Sigmoid colon (tissue), 4 donors: ENCODE results near the gene KCNG2.

Experiments
- CTCF ChIP-seq, 4 experiments: fragments of 450-650 bp in 3 of 4; fragments of 200-600 bp in 1 of 4; IDR thresholded peaks; one replicate each; pipeline ENCODE4 v1.5.1; 2016 to 2019; ENCODE audit warnings: antibody characterized with exemption in 4 of 4, mild to moderate bottlenecking in 3 of 4, moderate library complexity in 2 of 4
- EP300 ChIP-seq, 4 donors: sonication (generic); formaldehyde crosslinking; IDR thresholded peaks; one replicate each; pipeline ENCODE4 v1.6.1; 2017; ENCODE audit warnings: antibody characterized with exemption in 4 of 4
- POLR2A ChIP-seq, 2 donors: fragments of 450-650 bp; IDR thresholded peaks; one replicate each; pipeline ENCODE4 v1.6.1; 2016; ENCODE audit warnings: antibody characterized with exemption in 2 of 2, mild to moderate bottlenecking in 2 of 2, moderate library complexity in 2 of 2
- POLR2AphosphoS5 ChIP-seq, 4 donors: sonication (generic); formaldehyde crosslinking; IDR thresholded peaks; one replicate each; pipeline ENCODE4 v1.6.1; 2017; ENCODE audit warnings: antibody characterized with exemption in 4 of 4

GRCh38 chr18:79753391-79753851 is 44.3 kb upstream of the KCNG2 start:
- TF ChIP-seq CTCF (IDR thresholded peaks at IDR 0.05) (no peak), POLR2A (IDR thresholded peaks at IDR 0.05) (no peak), EP300 (IDR thresholded peaks at IDR 0.05) (no peak), POLR2AphosphoS5 (IDR thresholded peaks at IDR 0.05) (no peak)
